Activated T-cell treated with anti-CD3 and anti-CD28 coated beads, Interleukin-2, amount 50 U/mL, for 72 hours (primary cell): Measurements from ENCODE around the gene PAQR9. TPM values are rescaled to one million over a fixed set of nuclear protein-coding genes. Genes with fewer than 3 reads are reported as not detected.
A peak's percentile ranks its signal among the peaks of the same experiment; 100 is the strongest.

Source experiments
- ATAC-seq, 2 donors: fragments of 150-1000 bp; cut with Tn5 transposase; replicated peaks in 1 of 2; 2 replicates each; pipeline ENCODE4 v1.10.0; 2021; ENCODE audit warnings: moderate library complexity in 2 of 2, mild to moderate bottlenecking in 1 of 2
- DNase-seq, 2 donors: peaks; one replicate each; pipeline ENCODE4 v3.0.0; 2021 to 2022; ENCODE audit warnings: mixed read lengths in 1 of 2
- H3K27ac Mint-ChIP-seq: one replicate; pipeline ENCODE4 v1.8.0; 2022; ENCODE audit warnings: mild to moderate bottlenecking, moderate library complexity, mixed read lengths
- H3K27me3 Mint-ChIP-seq: one replicate; pipeline ENCODE4 v1.8.0; 2022; ENCODE audit warnings: low read depth, mixed read lengths
- H3K36me3 Mint-ChIP-seq, 2 donors: one replicate each; pipeline ENCODE4 v1.8.0; 2022; ENCODE audit warnings: mixed read lengths in 2 of 2, mild to moderate bottlenecking in 1 of 2; ENCODE audit not compliant: insufficient read depth in 2 of 2
- H3K4me1 Mint-ChIP-seq: one replicate; pipeline ENCODE4 v1.8.0; 2022; ENCODE audit warnings: low read depth, mixed read lengths
- H3K4me3 Mint-ChIP-seq, 2 donors: one replicate each; pipeline ENCODE4 v1.8.0; 2022; ENCODE audit warnings: mild to moderate bottlenecking in 2 of 2, mixed read lengths in 2 of 2, moderate library complexity in 2 of 2
- H3K9me3 Mint-ChIP-seq, 2 donors: one replicate each; pipeline ENCODE4 v1.8.0; 2022; ENCODE audit warnings: mixed read lengths in 2 of 2
- total RNA-seq, 2 donors: library from RNA; stranded (reverse); gene quantifications; one replicate each; pipeline ENCODE4 v1.2.3, GENCODE V29; 2022

PAQR9 gene
- total RNA-seq, 2 donors from 2014 or later, result not detected

DNA sequence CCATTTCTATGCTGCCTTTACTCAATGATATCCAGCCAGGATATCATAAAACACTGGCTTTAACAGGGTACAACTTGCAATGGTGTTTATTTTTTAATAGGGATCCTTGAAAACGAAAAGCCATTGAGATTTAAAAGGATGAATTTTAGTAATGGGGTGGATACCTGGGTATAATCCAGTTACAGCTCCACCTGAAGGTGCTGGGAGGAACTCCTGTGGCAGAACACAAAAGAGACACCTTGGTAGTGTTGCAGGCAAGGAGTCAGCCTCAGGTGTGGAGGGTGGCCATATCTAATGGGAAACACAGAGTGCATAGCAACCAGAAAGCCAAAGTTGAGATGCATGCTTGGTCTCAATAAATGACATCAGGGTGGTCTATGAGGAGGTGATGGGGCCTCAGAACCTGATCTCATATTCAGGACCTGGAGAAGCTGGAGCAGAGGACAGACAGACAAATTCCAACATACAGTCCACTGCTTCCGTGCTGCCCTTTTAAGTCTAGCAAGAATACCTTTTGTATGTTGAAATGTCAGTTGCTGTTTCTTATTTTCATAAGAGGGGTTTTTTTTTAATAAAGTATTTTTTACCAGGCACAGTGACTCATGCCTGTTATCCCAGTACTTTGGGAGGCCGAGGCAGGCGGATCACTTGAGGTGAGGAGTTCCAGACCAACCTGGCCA, 12.0 kb upstream of the PAQR9 start:
- no peak for DNase-seq
- peaks cover 29% of the 10 kb centered on the region for H3K27me3 Mint-ChIP-seq
- no peaks in the 10 kb centered on the region for H3K4me1 Mint-ChIP-seq
- H3K4me3 Mint-ChIP-seq, result no peak overlapping the region
- H3K27ac Mint-ChIP-seq, result no peak overlapping the region
- no peaks in the 10 kb centered on the region for H3K9me3 Mint-ChIP-seq
- ATAC-seq, result no peak
- H3K36me3 Mint-ChIP-seq, result no peaks in the 10 kb centered on the region

- Mint-ChIP-seq H3K36me3 (no peaks in the 10 kb centered on the region), H3K27ac (no peak overlapping the region), H3K4me3 (no peak overlapping the region), H3K9me3 (no peaks in the 10 kb centered on the region), H3K4me1 (no peaks in the 10 kb centered on the region), H3K27me3 (peaks cover 29% of the 10 kb centered on the region)
- DNase-seq (no peak), ATAC-seq (no peak)
These were observed 9.9 kb upstream of the PAQR9 start for GRCh38 chr3:142973217-142974009.

DNA sequence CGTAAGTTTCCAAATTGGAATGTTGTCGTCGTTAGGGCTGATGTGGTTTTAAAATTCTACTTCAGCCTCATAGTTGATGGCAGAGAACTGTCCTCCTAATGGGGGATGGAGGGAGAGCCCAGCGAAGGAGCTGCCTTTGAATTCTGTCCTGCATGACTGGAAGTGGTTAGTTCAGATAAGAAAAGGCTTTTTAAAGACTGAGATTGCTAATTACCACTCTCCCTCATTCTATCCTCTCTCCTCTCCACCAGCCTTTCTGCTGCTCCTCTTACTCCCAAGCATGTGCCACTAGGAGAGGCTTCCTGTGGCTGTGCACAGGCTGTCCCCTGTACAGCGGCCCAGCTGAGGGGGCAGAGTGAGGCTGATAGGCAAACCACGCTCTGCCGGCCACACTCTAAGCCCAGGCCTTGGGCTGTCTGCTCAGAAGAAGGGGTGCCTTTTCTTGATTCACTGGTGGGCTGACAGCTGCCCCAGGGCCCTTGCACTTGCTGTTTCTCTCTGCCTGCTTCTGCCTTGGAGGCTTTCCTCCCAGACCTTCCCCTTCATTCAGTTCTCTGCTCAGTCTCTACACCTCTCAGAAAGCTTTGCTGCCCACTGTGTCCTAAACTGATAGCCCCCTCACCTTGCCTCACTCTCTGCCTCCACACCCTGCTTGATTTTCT, 8.7 kb upstream of the PAQR9 start:
- Mint-ChIP-seq H3K36me3 (no peaks in the 10 kb centered on the region), H3K4me3 (no peak overlapping the region), H3K27me3 (peaks cover 29% of the 10 kb centered on the region), H3K27ac (no peak overlapping the region), H3K4me1 (no peaks in the 10 kb centered on the region), H3K9me3 (no peaks in the 10 kb centered on the region)
- DNase-seq (no peak), ATAC-seq (no peak)

DNA sequence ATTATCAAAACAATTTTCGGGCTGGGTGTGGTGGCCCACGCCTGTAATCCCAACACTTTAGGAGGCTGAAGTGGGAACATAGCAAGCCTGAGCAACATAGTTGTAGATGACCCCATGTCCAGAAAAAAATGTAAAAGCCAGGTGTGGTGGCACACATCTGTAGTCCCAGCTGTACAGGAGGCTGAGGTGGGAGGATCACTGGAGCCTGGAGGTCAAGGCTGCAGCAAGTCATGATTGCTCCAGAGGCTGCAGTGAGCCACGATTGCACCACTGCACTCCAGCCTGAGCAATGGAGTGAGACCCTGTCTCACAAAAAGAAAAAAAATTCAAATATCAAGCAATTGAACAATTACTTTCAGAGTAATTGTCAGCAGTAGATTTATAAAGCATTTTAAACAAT, 8.0 kb upstream of the PAQR9 start:
- no peak for DNase-seq
- ATAC-seq, result no peak
- Mint-ChIP-seq H3K36me3 (no peaks in the 10 kb centered on the region), H3K4me3 (no peak overlapping the region), H3K4me1 (no peaks in the 10 kb centered on the region), H3K9me3 (no peaks in the 10 kb centered on the region), H3K27me3 (peaks cover 33% of the 10 kb centered on the region), H3K27ac (no peak overlapping the region)

DNA sequence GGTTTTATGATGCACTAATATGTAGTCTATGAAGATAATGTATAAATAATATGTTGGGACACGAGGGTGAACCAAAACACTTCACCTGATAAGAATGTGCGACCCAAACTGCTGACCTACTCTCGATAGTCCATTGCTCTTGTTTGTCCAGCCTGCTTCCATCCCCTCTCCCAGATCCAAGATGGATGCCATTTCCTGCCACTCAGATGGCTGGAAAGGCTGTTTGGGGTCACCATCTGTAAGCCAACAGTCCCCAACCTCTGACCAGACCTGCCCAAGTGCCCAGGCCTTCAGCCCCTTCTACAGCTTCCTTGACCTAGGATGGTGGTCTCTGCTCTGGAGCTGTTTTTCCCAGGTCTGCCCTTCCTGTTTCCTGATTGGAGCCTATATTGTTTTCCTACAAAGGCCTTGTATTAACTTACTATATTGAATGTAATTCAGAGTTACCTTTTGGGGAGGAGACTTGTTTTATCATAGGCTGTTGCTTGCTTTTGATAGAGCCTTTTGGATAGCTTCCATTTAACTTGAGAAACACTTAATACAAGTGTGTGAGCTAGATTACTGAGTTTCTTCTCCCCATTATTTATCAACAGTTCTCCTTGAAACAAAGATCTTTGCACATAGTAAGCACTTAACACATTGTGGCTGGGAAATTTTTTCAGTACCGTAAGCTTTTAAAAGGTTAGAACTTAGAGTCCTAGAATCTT, 5.0 kb upstream of the PAQR9 start:
- ATAC-seq (no peak), DNase-seq (no peak)
- peaks cover 4% of the 10 kb centered on the region for H3K4me1 Mint-ChIP-seq
- H3K27me3 Mint-ChIP-seq, result peaks cover 58% of the 10 kb centered on the region
- H3K4me3 Mint-ChIP-seq, result no peak overlapping the region
- H3K36me3 Mint-ChIP-seq, result peaks cover 0 to 3% of the 10 kb centered on the region in 2 donors
- no peaks in the 10 kb centered on the region for H3K9me3 Mint-ChIP-seq
- H3K27ac Mint-ChIP-seq, result no peak overlapping the region

GRCh38 chr3:142966808-142967207, 3.3 kb upstream of the PAQR9 start:
- ATAC-seq, result no peak

GRCh38 chr3:142965581-142965980, 2.1 kb upstream of the PAQR9 start:
- H3K4me3 Mint-ChIP-seq, result no peak overlapping the region

More at GRCh38 chr3:142966808-142967207, 3.3 kb upstream of the PAQR9 start:
- peaks cover 0 to 6% of the 10 kb centered on the region in 2 donors for H3K36me3 Mint-ChIP-seq
- H3K27ac Mint-ChIP-seq, result no peak overlapping the region
- DNase-seq, result no peak
- H3K4me1 Mint-ChIP-seq, result peaks cover 13% of the 10 kb centered on the region
- peaks cover 64% of the 10 kb centered on the region for H3K27me3 Mint-ChIP-seq
- H3K9me3 Mint-ChIP-seq, result no peaks in the 10 kb centered on the region
- H3K4me3 Mint-ChIP-seq, result no peak overlapping the region

DNA sequence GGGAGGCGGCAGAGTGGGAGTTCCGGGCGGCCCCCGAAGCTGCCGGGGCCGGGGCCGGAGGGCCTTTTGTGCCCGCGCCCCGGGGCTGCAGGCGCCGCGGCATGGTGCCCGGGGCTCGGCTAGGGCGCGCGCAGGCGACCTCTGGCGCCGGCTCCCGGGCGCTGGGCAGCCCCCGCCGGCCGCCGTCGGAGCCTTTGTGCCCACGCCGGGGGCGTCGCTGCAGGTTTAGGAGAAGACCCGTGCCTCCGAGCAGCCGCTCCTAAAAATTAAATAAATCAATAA, 299 bp downstream of the PAQR9 start:
- no peak overlapping the region for H3K27ac Mint-ChIP-seq
- H3K27me3 Mint-ChIP-seq, result peaks cover 73% of the 10 kb centered on the region
- ATAC-seq, result peak; percentile 46 to 51

More at GRCh38 chr3:142965581-142965980, 2.1 kb upstream of the PAQR9 start:
- H3K27me3 Mint-ChIP-seq, result peaks cover 64% of the 10 kb centered on the region
- DNase-seq, result no peak
- H3K27ac Mint-ChIP-seq, result no peak overlapping the region
- ATAC-seq, result no peak
- peaks cover 13% of the 10 kb centered on the region for H3K4me1 Mint-ChIP-seq
- H3K9me3 Mint-ChIP-seq, result no peaks in the 10 kb centered on the region
- peaks cover 0 to 6% of the 10 kb centered on the region in 2 donors for H3K36me3 Mint-ChIP-seq

GRCh38 chr3:142962520-142963233, 797 bp downstream of the PAQR9 start:
- Mint-ChIP-seq H3K27ac (no peak overlapping the region), H3K4me1 (peaks cover 13% of the 10 kb centered on the region), H3K9me3 (no peaks in the 10 kb centered on the region), H3K27me3 (peaks cover 73% of the 10 kb centered on the region), H3K36me3 (peaks cover 0 to 6% of the 10 kb centered on the region in 2 donors), H3K4me3 (peak overlapping the region; percentile 83 to 87)
- DNase-seq (peak in 1 of 2 donors; percentile 9), ATAC-seq (peak; percentile 8 to 26)

More for the DNA sequence above, 299 bp downstream of the PAQR9 start:
- H3K4me3 Mint-ChIP-seq, result peak overlapping the region; percentile 83 to 87
- H3K4me1 Mint-ChIP-seq, result peaks cover 13% of the 10 kb centered on the region
- peaks cover 0 to 6% of the 10 kb centered on the region in 2 donors for H3K36me3 Mint-ChIP-seq
- DNase-seq, result no peak
- H3K9me3 Mint-ChIP-seq, result no peaks in the 10 kb centered on the region

DNA sequence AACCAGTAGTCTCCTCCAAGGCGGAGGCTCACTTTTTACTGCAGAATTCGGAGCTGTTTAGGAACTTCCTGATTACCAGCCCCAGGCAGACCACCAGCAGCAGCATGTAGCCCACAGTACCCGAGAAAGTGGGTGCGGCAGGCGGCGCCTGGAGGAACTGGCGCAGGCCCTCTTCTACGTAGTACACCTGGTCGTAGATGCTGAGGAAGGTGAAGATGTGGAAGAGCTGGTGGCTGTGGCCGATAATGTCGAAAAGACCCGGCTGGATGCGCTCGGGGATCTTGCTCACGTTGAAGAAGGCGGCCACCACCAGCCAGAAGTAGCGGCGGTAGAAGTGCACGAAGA, 1.3 kb downstream of the PAQR9 start:
- DNase-seq (no peak), ATAC-seq (no peak)
- Mint-ChIP-seq H3K36me3 (peaks cover 0 to 6% of the 10 kb centered on the region in 2 donors), H3K4me3 (peak overlapping the region; percentile 83 to 87), H3K27ac (no peak overlapping the region), H3K4me1 (peaks cover 13% of the 10 kb centered on the region), H3K9me3 (no peaks in the 10 kb centered on the region), H3K27me3 (peaks cover 78% of the 10 kb centered on the region)

- Mint-ChIP-seq H3K9me3 (no peaks in the 10 kb centered on the region), H3K4me1 (peaks cover 13% of the 10 kb centered on the region), H3K27me3 (peaks cover 78% of the 10 kb centered on the region), H3K36me3 (peaks cover 0 to 6% of the 10 kb centered on the region in 2 donors), H3K4me3 (peak overlapping the region in 1 of 2 donors; percentile 83), H3K27ac (no peak overlapping the region)
- DNase-seq (no peak), ATAC-seq (no peak)
These were observed 1.9 kb downstream of the PAQR9 start for GRCh38 chr3:142961539-142961938.

DNA sequence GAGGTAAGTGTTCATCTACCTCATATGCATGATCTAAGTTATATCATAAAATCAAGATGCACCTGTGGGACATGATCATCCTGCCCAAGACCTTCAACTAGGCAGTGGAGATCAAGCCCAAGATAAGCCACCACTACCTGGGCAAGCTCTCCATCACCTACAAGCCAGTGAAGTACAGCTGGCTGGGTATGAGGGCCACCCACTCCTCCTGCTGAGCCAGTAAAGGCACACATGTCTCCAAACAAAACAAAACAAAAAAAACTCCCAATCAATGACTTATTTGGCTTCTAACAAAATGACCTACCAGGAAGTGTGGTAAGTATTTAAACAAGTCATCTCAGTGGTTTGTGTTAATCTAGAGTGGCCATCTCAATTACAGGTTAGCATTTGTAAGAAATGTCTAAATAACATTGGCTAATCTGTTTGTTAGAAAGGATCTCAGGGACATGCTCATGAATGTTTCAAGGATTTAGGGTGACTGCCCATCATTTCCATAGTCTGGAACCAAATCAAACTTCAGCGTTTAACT, 3.1 kb downstream of the PAQR9 start:
- Mint-ChIP-seq H3K4me3 (no peak overlapping the region), H3K4me1 (peaks cover 13% of the 10 kb centered on the region)
- ATAC-seq, result no peak

More for the DNA sequence above, 3.1 kb downstream of the PAQR9 start:
- peaks cover 66% of the 10 kb centered on the region for H3K27me3 Mint-ChIP-seq
- peaks cover 0 to 6% of the 10 kb centered on the region in 2 donors for H3K36me3 Mint-ChIP-seq
- no peaks in the 10 kb centered on the region for H3K9me3 Mint-ChIP-seq
- DNase-seq, result no peak
- H3K27ac Mint-ChIP-seq, result no peak overlapping the region
